HL-60 (cell line): ENCODE results near the gene SLC34A2.

Experiments
- DNase-seq, 2 experiments: peaks; one replicate each; pipeline ENCODE4 v3.0.0-alpha.2; 2010 to 2020; ENCODE audit warnings: low read depth in 1 of 2, low spot score in 1 of 2
- H3K27ac ChIP-seq: fragments of 250-450 bp; sonication (Bioruptor Pico); replicated peaks from 2 replicates; pipeline ENCODE4 v1.5.1; 2020; ENCODE audit warnings: mild to moderate bottlenecking, moderate library complexity
- H3K27me3 ChIP-seq: fragments of 250-450 bp; sonication (Bioruptor Pico); 2 replicates; pipeline ENCODE4 v1.5.1; 2021; ENCODE audit warnings: mild to moderate bottlenecking, moderate library complexity; ENCODE audit not compliant: insufficient read depth, poor library complexity, severe bottlenecking
- H3K4me3 ChIP-seq: replicated peaks from 2 replicates; pipeline ENCODE4 v1.5.1; 2011; ENCODE audit warnings: mild to moderate bottlenecking, control low read depth, low read length; ENCODE audit not compliant: insufficient read depth
- CTCF ChIP-seq: IDR thresholded peaks from one replicate; pipeline ENCODE4 v1.5.1; 2011; ENCODE audit warnings: low read length, control low read depth, inconsistent platforms; ENCODE audit not compliant: insufficient read depth
- GABPA ChIP-seq: IDR thresholded peaks from 2 replicates; pipeline ENCODE4 v1.6.1; 2012; ENCODE audit warnings: low read depth
- POLR2AphosphoS5 ChIP-seq: IDR thresholded peaks from 2 replicates; pipeline ENCODE4 v1.6.1; 2012; ENCODE audit warnings: low read depth
- REST ChIP-seq: IDR thresholded peaks from 2 replicates; pipeline ENCODE4 v1.6.1; 2012; ENCODE audit warnings: low read depth; ENCODE audit not compliant: insufficient replicate concordance
- SPI1 ChIP-seq: IDR thresholded peaks from 2 replicates; pipeline ENCODE4 v1.6.1; 2012; ENCODE audit warnings: low read depth, mild to moderate bottlenecking, borderline replicate concordance

Gene SLC34A2

DNA sequence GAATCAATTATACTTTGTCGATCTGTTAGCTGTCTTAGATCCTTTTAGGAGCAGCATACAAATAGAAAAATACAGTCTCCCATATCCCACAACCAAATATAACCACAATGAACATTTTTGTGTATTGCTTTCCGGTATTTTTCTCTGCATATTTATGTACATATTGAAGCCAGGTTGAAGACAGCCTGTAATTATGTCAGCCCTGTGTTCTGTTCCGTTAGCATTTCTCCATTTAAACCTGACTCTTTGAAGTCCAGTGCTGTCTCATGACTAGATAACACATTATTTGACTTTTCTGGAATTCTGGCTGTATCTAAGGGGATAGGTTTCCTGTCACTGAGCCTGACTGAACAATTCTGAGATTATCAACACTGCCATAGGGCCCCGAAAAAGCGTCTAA lies 4.0 kb upstream of the SLC34A2 start:
- no peak overlapping the region for H3K27ac ChIP-seq
- no peak overlapping the region for H3K4me3 ChIP-seq
- peaks cover 23% of the 10 kb centered on the region for H3K27me3 ChIP-seq
- no peak for DNase-seq
- no peak for TF ChIP-seq GABPA
- TF ChIP-seq CTCF, result no peak
- TF ChIP-seq REST, result no peak
- no peak for TF ChIP-seq POLR2AphosphoS5
- TF ChIP-seq SPI1, result no peak

GRCh38 chr4:25654031-25654970 lies 1.4 kb upstream of the SLC34A2 start:
- Histone ChIP-seq H3K27me3 (peaks cover 21% of the 10 kb centered on the region), H3K4me3 (no peak overlapping the region), H3K27ac (no peak overlapping the region)
- DNase-seq, result no peak
- TF ChIP-seq GABPA, result no peak
- TF ChIP-seq POLR2AphosphoS5, result no peak
- no peak for TF ChIP-seq REST
- no peak for TF ChIP-seq CTCF
- TF ChIP-seq SPI1, result no peak

DNA sequence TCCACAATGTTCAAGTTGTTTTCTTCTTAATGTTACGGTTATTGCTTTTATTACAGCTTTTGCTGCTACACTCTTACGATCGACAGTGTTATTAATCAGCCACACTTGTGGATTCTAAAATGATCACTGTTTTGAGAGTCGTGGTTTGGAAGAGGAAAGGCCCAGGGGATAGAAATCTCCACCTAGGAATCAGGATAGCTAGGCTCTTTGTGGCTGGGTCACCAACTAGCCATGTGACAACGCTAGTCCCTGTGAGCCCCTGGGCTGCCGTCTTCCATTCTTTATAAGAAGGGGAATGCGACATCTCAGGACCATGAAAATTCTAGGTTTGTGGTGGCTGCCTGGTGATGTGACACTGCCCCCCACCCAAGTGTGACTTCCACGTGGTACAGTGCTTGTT lies 380 bp downstream of the SLC34A2 start:
- H3K27ac ChIP-seq, result no peak overlapping the region
- no peak overlapping the region for H3K4me3 ChIP-seq
- no peak for DNase-seq
- H3K27me3 ChIP-seq, result peaks cover 21% of the 10 kb centered on the region
- TF ChIP-seq CTCF, result no peak
- TF ChIP-seq POLR2AphosphoS5, result no peak
- TF ChIP-seq REST, result no peak
- no peak for TF ChIP-seq GABPA
- TF ChIP-seq SPI1, result no peak
